HepG2 (cell line): ENCODE data around the gene YPEL5. TPM values are rescaled to one million over a fixed set of nuclear protein-coding genes. Genes with fewer than 3 reads are reported as not detected.

Source experiments
- BORCS8-MEF2B ChIP-seq: sonication (generic); formaldehyde crosslinking; IDR thresholded peaks from 2 replicates; pipeline ENCODE4 v1.8.0; 2022; ENCODE audit warnings: mild to moderate bottlenecking, missing genetic modification reagents
- CBFB ChIP-seq: sonication (generic); formaldehyde crosslinking; IDR thresholded peaks from 2 replicates; pipeline ENCODE4 v1.4.0; 2020; ENCODE audit warnings: missing genetic modification reagents
- CHD2 ChIP-seq: IDR thresholded peaks from 2 replicates; pipeline ENCODE4 v1.6.1; 2011; ENCODE audit warnings: low read depth, low read length, improper control_type of control experiment
- FLYWCH1 ChIP-seq: sonication (generic); formaldehyde crosslinking; IDR thresholded peaks from 2 replicates; pipeline ENCODE4 v1.8.1; 2023; ENCODE audit warnings: mild to moderate bottlenecking, missing genetic modification reagents
- HOXA9 ChIP-seq: sonication (generic); formaldehyde crosslinking; IDR thresholded peaks from 2 replicates; pipeline ENCODE4 v1.8.1; 2022; ENCODE audit warnings: missing genetic modification reagents, mild to moderate bottlenecking, moderate library complexity, borderline replicate concordance
- NFKB2 ChIP-seq: sonication (generic); formaldehyde crosslinking; IDR thresholded peaks from 2 replicates; pipeline ENCODE4 v1.4.0; 2020; ENCODE audit warnings: missing genetic modification reagents, borderline replicate concordance
- RARA ChIP-seq: IDR thresholded peaks from 2 replicates; pipeline ENCODE4 v1.6.1; 2016; ENCODE audit warnings: missing genetic modification reagents, missing compliant biosample characterization
- RBFOX2 ChIP-seq: fragments of 200-400 bp; formaldehyde crosslinking; IDR thresholded peaks from 2 replicates; pipeline ENCODE4 v1.6.1; 2017; ENCODE audit warnings: low read depth, mild to moderate bottlenecking, low read length
- TARDBP ChIP-seq: sonication (generic); formaldehyde crosslinking; IDR thresholded peaks from 2 replicates; pipeline ENCODE4 v1.8.0; 2022; ENCODE audit warnings: mild to moderate bottlenecking, missing genetic modification reagents
- ZFP62 ChIP-seq: sonication (generic); formaldehyde crosslinking; IDR thresholded peaks from 2 replicates; pipeline ENCODE4 v1.4.0; 2020; ENCODE audit warnings: missing genetic modification reagents
- ZNF17 ChIP-seq: sonication (generic); formaldehyde crosslinking; IDR thresholded peaks from 2 replicates; pipeline ENCODE4 v1.5.0; 2020; ENCODE audit warnings: mild to moderate bottlenecking, missing genetic modification reagents
- ZNF589 ChIP-seq: sonication (generic); formaldehyde crosslinking; conservative IDR thresholded peaks from 2 replicates; pipeline ENCODE4 v1.8.0; 2022; ENCODE audit warnings: mild to moderate bottlenecking, moderate library complexity, missing genetic modification reagents
- polyA plus RNA-seq, 8 experiments: library from polyadenylated mRNA; depleted of rRNA in 3 of 8; stranded (reverse) in 7 of 8; unstranded in 1 of 8; fragments of >200 nt; fragmentation: Illumina TruSeq in 4 of 8; extraction: Trizol in 4 of 8; gene quantifications; 2 replicates each; pipeline versions ENCODE4 v1.2.1 to v1.2.3, GENCODE V29; 2011 to 2016; ENCODE audit warnings: low read depth in 4 of 8, missing spikeins in 1 of 8, mixed read lengths in 1 of 8; ENCODE audit not compliant: insufficient read depth in 1 of 8
- total RNA-seq, 5 experiments: library from RNA; depleted of rRNA; stranded (reverse); fragments of >200 nt; fragmentation: Illumina TruSeq; extraction: Trizol; gene quantifications; 2 replicates each; pipeline ENCODE4 v1.2.3, GENCODE V29; 2016; ENCODE audit warnings: low read depth in 1 of 5
- TF ChIP-seq, protein P1 (sequence below): sonication (generic); formaldehyde crosslinking; IDR thresholded peaks from 2 replicates; pipeline ENCODE4 v1.4.0; 2020; ENCODE audit warnings: missing genetic modification reagents
- TF ChIP-seq, protein P2 (sequence below): sonication (generic); formaldehyde crosslinking; IDR thresholded peaks from 2 replicates; pipeline ENCODE4 v1.4.0; 2020; ENCODE audit warnings: missing genetic modification reagents, borderline replicate concordance
- TF ChIP-seq, protein P3 (sequence below), 2 experiments: fragments of 450-650 bp in 1 of 2; sonication (generic) in 1 of 2; formaldehyde crosslinking; IDR thresholded peaks; 2 replicates each; pipeline versions ENCODE4 v1.5.0 to v1.8.0; 2020 to 2022; ENCODE audit warnings: mild to moderate bottlenecking in 1 of 2, missing genetic modification reagents in 1 of 2
- TF ChIP-seq, protein P4 (sequence below): sonication (generic); formaldehyde crosslinking; IDR thresholded peaks from 2 replicates; pipeline ENCODE4 v1.4.0; 2020; ENCODE audit warnings: mild to moderate bottlenecking, missing genetic modification reagents
- TF ChIP-seq, protein P5 (sequence below): sonication (generic); IDR thresholded peaks from 2 replicates; pipeline ENCODE4 v1.6.1; 2016; ENCODE audit warnings: low read depth, borderline replicate concordance
- TF ChIP-seq, protein P6 (sequence below): sonication (generic); formaldehyde crosslinking; IDR thresholded peaks from 2 replicates; pipeline ENCODE4 v1.4.0; 2020; ENCODE audit warnings: missing genetic modification reagents

Gene YPEL5
- total and polyA plus RNA-seq, 2 of the 13 experiments (the other 11 are each of a cell fraction or from before 2014, with no cell fraction given), result 12.7 to 49.7 TPM

DNA sequence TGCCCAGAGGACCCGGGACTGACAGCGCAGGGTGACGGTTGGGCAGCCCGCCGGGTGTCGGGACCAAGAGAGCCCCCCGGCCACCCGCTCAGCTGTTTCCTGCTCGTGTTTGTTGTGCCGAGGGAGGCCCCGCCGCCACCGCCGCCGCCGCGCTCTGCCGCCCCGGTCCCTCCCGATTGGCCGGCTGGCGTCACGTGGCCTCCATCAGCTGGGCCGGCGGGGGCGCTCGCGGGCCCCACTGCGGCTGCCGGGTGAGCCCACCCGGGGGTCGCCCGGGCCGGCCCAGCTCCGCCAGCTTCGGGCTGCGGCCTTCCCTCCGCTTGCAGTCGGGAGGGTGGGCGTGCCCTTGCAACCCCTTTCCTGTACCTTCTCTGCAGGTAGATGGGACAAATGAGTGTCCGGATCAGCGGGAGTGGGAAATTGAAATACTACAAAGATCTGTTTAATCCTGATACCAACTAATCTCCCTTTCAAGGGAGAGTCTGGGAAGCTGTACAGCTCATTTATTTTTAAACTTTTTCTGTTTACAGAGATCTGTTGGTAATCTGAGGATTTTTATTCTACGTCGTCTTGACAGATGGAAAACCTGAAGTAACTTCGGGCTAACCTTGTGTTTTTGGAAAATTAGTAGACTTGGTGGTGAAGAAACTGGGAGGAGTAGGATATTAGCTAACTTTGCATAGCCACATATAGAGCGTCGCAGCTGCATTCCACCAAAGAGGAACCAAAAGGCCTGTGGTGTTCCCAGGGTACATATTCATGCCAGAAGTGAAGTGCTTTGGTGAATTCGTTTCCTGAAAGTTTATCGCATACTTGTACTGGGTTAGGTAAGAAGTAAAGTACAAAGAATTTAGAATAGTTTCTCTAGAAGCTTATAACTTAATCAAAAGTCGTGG lies 1.2 kb downstream of the YPEL5 start (continued):
- TF ChIP-seq, protein P1, sequence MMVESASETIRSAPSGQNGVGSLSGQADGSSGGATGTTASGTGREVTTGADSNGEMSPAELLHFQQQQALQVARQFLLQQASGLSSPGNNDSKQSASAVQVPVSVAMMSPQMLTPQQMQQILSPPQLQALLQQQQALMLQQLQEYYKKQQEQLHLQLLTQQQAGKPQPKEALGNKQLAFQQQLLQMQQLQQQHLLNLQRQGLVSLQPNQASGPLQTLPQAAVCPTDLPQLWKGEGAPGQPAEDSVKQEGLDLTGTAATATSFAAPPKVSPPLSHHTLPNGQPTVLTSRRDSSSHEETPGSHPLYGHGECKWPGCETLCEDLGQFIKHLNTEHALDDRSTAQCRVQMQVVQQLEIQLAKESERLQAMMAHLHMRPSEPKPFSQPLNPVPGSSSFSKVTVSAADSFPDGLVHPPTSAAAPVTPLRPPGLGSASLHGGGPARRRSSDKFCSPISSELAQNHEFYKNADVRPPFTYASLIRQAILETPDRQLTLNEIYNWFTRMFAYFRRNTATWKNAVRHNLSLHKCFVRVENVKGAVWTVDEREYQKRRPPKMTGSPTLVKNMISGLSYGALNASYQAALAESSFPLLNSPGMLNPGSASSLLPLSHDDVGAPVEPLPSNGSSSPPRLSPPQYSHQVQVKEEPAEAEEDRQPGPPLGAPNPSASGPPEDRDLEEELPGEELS, result 0 out of 2 replicates have a peak, but pooled peaks have one; percentile 9
- TF ChIP-seq ZFP62, result no peak
- TF ChIP-seq NFKB2 (CRISPR knock-in tag), result peak; percentile 37; the same call in 1 of the 2 replicates
- TF ChIP-seq, protein P2, sequence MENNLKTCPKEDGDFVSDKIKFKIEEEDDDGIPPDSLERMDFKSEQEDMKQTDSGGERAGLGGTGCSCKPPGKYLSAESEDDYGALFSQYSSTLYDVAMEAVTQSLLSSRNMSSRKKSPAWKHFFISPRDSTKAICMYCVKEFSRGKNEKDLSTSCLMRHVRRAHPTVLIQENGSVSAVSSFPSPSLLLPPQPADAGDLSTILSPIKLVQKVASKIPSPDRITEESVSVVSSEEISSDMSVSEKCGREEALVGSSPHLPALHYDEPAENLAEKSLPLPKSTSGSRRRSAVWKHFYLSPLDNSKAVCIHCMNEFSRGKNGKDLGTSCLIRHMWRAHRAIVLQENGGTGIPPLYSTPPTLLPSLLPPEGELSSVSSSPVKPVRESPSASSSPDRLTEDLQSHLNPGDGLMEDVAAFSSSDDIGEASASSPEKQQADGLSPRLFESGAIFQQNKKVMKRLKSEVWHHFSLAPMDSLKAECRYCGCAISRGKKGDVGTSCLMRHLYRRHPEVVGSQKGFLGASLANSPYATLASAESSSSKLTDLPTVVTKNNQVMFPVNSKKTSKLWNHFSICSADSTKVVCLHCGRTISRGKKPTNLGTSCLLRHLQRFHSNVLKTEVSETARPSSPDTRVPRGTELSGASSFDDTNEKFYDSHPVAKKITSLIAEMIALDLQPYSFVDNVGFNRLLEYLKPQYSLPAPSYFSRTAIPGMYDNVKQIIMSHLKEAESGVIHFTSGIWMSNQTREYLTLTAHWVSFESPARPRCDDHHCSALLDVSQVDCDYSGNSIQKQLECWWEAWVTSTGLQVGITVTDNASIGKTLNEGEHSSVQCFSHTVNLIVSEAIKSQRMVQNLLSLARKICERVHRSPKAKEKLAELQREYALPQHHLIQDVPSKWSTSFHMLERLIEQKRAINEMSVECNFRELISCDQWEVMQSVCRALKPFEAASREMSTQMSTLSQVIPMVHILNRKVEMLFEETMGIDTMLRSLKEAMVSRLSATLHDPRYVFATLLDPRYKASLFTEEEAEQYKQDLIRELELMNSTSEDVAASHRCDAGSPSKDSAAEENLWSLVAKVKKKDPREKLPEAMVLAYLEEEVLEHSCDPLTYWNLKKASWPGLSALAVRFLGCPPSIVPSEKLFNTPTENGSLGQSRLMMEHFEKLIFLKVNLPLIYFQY (CRISPR knock-in tag), result peak; percentile 57; the same call in 1 of the 2 replicates
- no peak for TF ChIP-seq HOXA9 (CRISPR knock-in tag)
- no peak for TF ChIP-seq ZNF589 (CRISPR knock-in tag)
- no peak for TF ChIP-seq FLYWCH1
- no peak for TF ChIP-seq TARDBP (CRISPR knock-in tag)
- peak; percentile 30; the same call in 1 of the 2 replicates for TF ChIP-seq RBFOX2
- no peak for TF ChIP-seq BORCS8-MEF2B
- TF ChIP-seq, protein P3, sequence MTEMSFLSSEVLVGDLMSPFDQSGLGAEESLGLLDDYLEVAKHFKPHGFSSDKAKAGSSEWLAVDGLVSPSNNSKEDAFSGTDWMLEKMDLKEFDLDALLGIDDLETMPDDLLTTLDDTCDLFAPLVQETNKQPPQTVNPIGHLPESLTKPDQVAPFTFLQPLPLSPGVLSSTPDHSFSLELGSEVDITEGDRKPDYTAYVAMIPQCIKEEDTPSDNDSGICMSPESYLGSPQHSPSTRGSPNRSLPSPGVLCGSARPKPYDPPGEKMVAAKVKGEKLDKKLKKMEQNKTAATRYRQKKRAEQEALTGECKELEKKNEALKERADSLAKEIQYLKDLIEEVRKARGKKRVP (CRISPR knock-in tag; IDR thresholded peaks at IDR 0.05), result no peak
- no peak for TF ChIP-seq CHD2
- no peak for TF ChIP-seq ZNF17
- TF ChIP-seq, protein P4, sequence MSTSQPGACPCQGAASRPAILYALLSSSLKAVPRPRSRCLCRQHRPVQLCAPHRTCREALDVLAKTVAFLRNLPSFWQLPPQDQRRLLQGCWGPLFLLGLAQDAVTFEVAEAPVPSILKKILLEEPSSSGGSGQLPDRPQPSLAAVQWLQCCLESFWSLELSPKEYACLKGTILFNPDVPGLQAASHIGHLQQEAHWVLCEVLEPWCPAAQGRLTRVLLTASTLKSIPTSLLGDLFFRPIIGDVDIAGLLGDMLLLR (CRISPR knock-in tag), result 0 out of 2 replicates have a peak, but pooled peaks have one; percentile 47
- TF ChIP-seq, protein P5, sequence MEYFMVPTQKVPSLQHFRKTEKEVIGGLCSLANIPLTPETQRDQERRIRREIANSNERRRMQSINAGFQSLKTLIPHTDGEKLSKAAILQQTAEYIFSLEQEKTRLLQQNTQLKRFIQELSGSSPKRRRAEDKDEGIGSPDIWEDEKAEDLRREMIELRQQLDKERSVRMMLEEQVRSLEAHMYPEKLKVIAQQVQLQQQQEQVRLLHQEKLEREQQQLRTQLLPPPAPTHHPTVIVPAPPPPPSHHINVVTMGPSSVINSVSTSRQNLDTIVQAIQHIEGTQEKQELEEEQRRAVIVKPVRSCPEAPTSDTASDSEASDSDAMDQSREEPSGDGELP, result peak; percentile 97
- TF ChIP-seq, protein P6, sequence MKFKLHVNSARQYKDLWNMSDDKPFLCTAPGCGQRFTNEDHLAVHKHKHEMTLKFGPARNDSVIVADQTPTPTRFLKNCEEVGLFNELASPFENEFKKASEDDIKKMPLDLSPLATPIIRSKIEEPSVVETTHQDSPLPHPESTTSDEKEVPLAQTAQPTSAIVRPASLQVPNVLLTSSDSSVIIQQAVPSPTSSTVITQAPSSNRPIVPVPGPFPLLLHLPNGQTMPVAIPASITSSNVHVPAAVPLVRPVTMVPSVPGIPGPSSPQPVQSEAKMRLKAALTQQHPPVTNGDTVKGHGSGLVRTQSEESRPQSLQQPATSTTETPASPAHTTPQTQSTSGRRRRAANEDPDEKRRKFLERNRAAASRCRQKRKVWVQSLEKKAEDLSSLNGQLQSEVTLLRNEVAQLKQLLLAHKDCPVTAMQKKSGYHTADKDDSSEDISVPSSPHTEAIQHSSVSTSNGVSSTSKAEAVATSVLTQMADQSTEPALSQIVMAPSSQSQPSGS, result 0 out of 2 replicates have a peak, but pooled peaks have one; percentile 24
- no peak for TF ChIP-seq RARA
- 0 out of 2 replicates have a peak, but pooled peaks have one; percentile 33 for TF ChIP-seq CBFB (CRISPR knock-in tag)
